ENCODE measurements around the gene COMT. TPM values are rescaled to one million over a fixed set of nuclear protein-coding genes. Genes with fewer than 3 reads are reported as not detected.

The COMT gene
- total and polyA plus RNA-seq, 2 of the 4 experiments (the other 2 are of a cell fraction) = 202 to 347 TPM

GRCh38 chr22:19970031-19970478 lies 28.5 kb downstream of the COMT start:
- CTCF ChIA-PET = interaction anchor here (0.8 to 2.0 kb wide), 2 partner anchors 43 to 45 kb away, joined by 3 to 8 read pairs; no protein-coding TSS in a partner anchor
- POLR2A ChIA-PET (ENCODE audit: unreplicated experiment) = no interaction called here

More at GRCh38 chr22:19970031-19970478, 28.5 kb downstream of the COMT start:
- Histone ChIP-seq H2AK9ac (replicated peaks; ENCODE audit: low read depth, low read length, poor library complexity) (peak overlapping the region; percentile 11), H4K20me1 (ENCODE audit: insufficient read depth, low read length) (peaks cover 25% of the 10 kb centered on the region), H3K27ac (ENCODE audit: insufficient read depth, low read length) (no peak overlapping the region), H3K27me3 (ENCODE audit: control insufficient read depth, insufficient read depth, low read length) (no peaks in the 10 kb centered on the region), H3K79me1 (ENCODE audit: low read depth in 1 of 2, low read length in 2 of 2) (no peaks in the 10 kb centered on the region; a peak in 1 of 4 replicates), H2BK15ac (ENCODE audit: low read depth, low read length) (no peak overlapping the region), H2AFZ (replicated peaks; ENCODE audit: low read length, poor library complexity) (no peak overlapping the region), H2AK5ac (ENCODE audit: low read depth, low read length) (0 out of 2 replicates have a peak overlapping the region, but pooled peaks have one; percentile 40), H3K4me1 (ENCODE audit: control insufficient read depth, insufficient read depth, low read length) (0 out of 2 replicates have a peak, but pooled peaks cover 1% of the 10 kb centered on the region), H4K8ac (ENCODE audit: low read depth in 2 of 2, low read length in 2 of 2) (no peak overlapping the region), H2BK5ac (ENCODE audit: low read depth, low read length, poor library complexity, severe bottlenecking) (no peak overlapping the region), H3K4ac (ENCODE audit: low read depth, low read length) (no peak overlapping the region), H3K9ac (ENCODE audit: low read depth, low read length) (no peak overlapping the region), H3K23ac (ENCODE audit: low read depth, low read length) (no peak overlapping the region), H3K36me3 (ENCODE audit: control insufficient read depth, insufficient read depth, low read length) (peaks cover 57% of the 10 kb centered on the region), H3K9me1 (ENCODE audit: insufficient read depth, low read length) (no peaks in the 10 kb centered on the region), H2BK120ac (ENCODE audit: low read depth, low read length) (no peak overlapping the region), H3K14ac (replicated peaks; ENCODE audit: low read depth, low read length) (no peak overlapping the region), H3K18ac (ENCODE audit: low read depth, low read length) (no peak overlapping the region), H3K4me3 (ENCODE audit: insufficient read depth, low read depth, low read length) (no peak overlapping the region), H3K4me2 (ENCODE audit: low read depth, low read length) (no peak overlapping the region), H3K56ac (ENCODE audit: extremely low read depth, insufficient read depth, low read length) (no peak overlapping the region), H4K5ac (ENCODE audit: low read depth, low read length) (no peak overlapping the region), H3K9me3 (ENCODE audit: control insufficient read depth, insufficient read depth, low read length) (no peaks in the 10 kb centered on the region), H4K91ac (ENCODE audit: insufficient read depth, low read depth, low read length) (no peak overlapping the region), H2BK20ac (ENCODE audit: low read depth, low read length) (no peak overlapping the region)
- ATAC-seq (ENCODE audit: low read depth) = peak; percentile 15
- in situ Hi-C loops (cut with MboI; ENCODE audit: low sequenced_read_pairs) = loop anchor here (5.0 kb wide), 1 partner anchor 42 kb away; no protein-coding TSS in a partner anchor
- intact Hi-C loops (cut with micrococcal nuclease) = loop anchor here (1.0 kb wide), 1 partner anchor 43 kb away; no protein-coding TSS in a partner anchor
- dilution Hi-C loops (cut with HindIII; ENCODE audit: low sequenced_read_pairs, unreplicated experiment) = no loop called here
- no TSS peak for BruUV-seq (replicated peaks)
- no CpG with 5 or more reads among the region's 9 CpGs for WGBS, 2 experiments (ENCODE audit: extremely low coverage in 2 of 2, insufficient read length in 1 of 2)
- TF ChIP-seq USF2 (IDR thresholded peaks at IDR 0.05; ENCODE audit: low read depth, low read length) = no peak
- TF ChIP-seq SMC3 (IDR thresholded peaks at IDR 0.05; ENCODE audit: low read depth, low read length) = no peak
- TF ChIP-seq ELK1 (IDR thresholded peaks at IDR 0.05; ENCODE audit: borderline replicate concordance, low read depth, low read length) = no peak
- TF ChIP-seq FOS (IDR thresholded peaks at IDR 0.05; ENCODE audit: low read depth, low read length) = no peak
- no peak for TF ChIP-seq RAD21 (IDR thresholded peaks at IDR 0.05; ENCODE audit: low read length)
- no peak for TF ChIP-seq RFX5 (IDR thresholded peaks at IDR 0.05; ENCODE audit: low read depth, low read length)
- no peak for TF ChIP-seq CEBPB (IDR thresholded peaks at IDR 0.05; ENCODE audit: low read depth, low read length)
- no peak for TF ChIP-seq MXI1 (IDR thresholded peaks at IDR 0.05; ENCODE audit: borderline replicate concordance, low read depth, low read length)
- TF ChIP-seq POLR2A (IDR thresholded peaks at IDR 0.05; ENCODE audit: low read depth, low read length) = no peak
- TF ChIP-seq CHD1 (IDR thresholded peaks at IDR 0.05; ENCODE audit: low read depth, low read length) = no peak
- TF ChIP-seq CTCF (conservative IDR thresholded peaks at IDR 0.05; ENCODE audit: low read depth, low read length) = no peak
- no peak for TF ChIP-seq MAFK (IDR thresholded peaks at IDR 0.05; ENCODE audit: low read depth, low read length)
- no peak for TF ChIP-seq NFE2L2 (IDR thresholded peaks at IDR 0.05; ENCODE audit: low read depth, low read length)
- TF ChIP-seq RCOR1 (IDR thresholded peaks at IDR 0.05; ENCODE audit: insufficient replicate concordance, low read length) = no peak
- TF ChIP-seq MAZ (IDR thresholded peaks at IDR 0.05; ENCODE audit: borderline replicate concordance, low read depth, low read length) = no peak
- TF ChIP-seq BHLHE40 (IDR thresholded peaks at IDR 0.05; ENCODE audit: low read depth, low read length) = no peak
- DNase-seq = no peak
